Effector memory CD4-positive, alpha-beta T cell (primary cell): ENCODE measurements around the gene ERN2.

ENCODE experiments used
- DNase-seq, 3 donors: peaks; one replicate each; pipeline ENCODE4 v3.0.0-alpha.2; 2020
- H3K27ac ChIP-seq: 2 replicates; pipeline ENCODE4 v1.7.0; 2013; ENCODE audit warnings: mild to moderate bottlenecking, low read length, moderate library complexity; ENCODE audit not compliant: insufficient read depth, poor library complexity, severe bottlenecking
- H3K27me3 ChIP-seq: replicated peaks from 2 replicates; pipeline ENCODE4 v1.7.0; 2013; ENCODE audit warnings: mild to moderate bottlenecking, low read length; ENCODE audit not compliant: insufficient read depth, control insufficient read depth, poor library complexity, severe bottlenecking
- H3K36me3 ChIP-seq: 2 replicates; pipeline ENCODE4 v1.7.0; 2013; ENCODE audit warnings: mild to moderate bottlenecking, low read length, moderate library complexity; ENCODE audit not compliant: control insufficient read depth, insufficient read depth
- H3K4me1 ChIP-seq: 2 replicates; pipeline ENCODE4 v1.7.0; 2013; ENCODE audit warnings: low read length, mild to moderate bottlenecking; ENCODE audit not compliant: control insufficient read depth, insufficient read depth, poor library complexity, severe bottlenecking
- H3K4me3 ChIP-seq: 2 replicates; pipeline ENCODE4 v1.7.0; 2013; ENCODE audit warnings: low read length, low read depth, mild to moderate bottlenecking; ENCODE audit not compliant: insufficient read depth, poor library complexity, severe bottlenecking
- H3K9me3 ChIP-seq: 2 replicates; pipeline ENCODE4 v1.7.0; 2013; ENCODE audit warnings: mild to moderate bottlenecking, low read length, moderate library complexity; ENCODE audit not compliant: control insufficient read depth

The ERN2 gene

GRCh38 chr16:23701045-23701444, 12.0 kb downstream of the ERN2 start:
- no peaks in the 10 kb centered on the region for H3K9me3 ChIP-seq
- no peak overlapping the region for H3K27ac ChIP-seq
- H3K36me3 ChIP-seq, result no peaks in the 10 kb centered on the region
- no peak overlapping the region for H3K4me3 ChIP-seq
- H3K27me3 ChIP-seq, result no peaks in the 10 kb centered on the region
- H3K4me1 ChIP-seq, result no peaks in the 10 kb centered on the region
- no peak for DNase-seq

DNA sequence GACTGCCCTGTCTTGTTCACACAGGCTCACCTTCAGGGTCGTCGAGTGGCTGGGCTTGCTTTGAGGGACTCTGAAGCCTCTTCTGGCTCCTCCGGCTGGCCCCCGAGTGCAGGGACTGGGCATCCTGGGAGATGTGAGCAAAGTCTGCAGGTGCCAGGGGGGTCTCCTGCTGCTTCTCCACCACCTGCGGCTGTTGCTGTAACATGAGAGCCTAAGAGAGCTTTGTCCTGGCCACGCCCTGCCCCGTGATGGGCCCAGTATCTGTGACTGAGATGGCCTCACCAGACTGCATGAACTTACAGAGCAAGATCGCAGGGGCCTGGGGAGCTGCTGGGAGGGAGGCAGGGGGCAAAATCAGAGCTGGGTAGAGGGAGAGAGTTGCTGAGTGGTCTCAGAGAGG, 12.5 kb downstream of the ERN2 start:
- H3K27me3 ChIP-seq, result no peaks in the 10 kb centered on the region
- no peaks in the 10 kb centered on the region for H3K9me3 ChIP-seq
- no peaks in the 10 kb centered on the region for H3K36me3 ChIP-seq
- H3K4me3 ChIP-seq, result no peak overlapping the region
- no peak for DNase-seq
- no peaks in the 10 kb centered on the region for H3K4me1 ChIP-seq
- H3K27ac ChIP-seq, result no peak overlapping the region

DNA sequence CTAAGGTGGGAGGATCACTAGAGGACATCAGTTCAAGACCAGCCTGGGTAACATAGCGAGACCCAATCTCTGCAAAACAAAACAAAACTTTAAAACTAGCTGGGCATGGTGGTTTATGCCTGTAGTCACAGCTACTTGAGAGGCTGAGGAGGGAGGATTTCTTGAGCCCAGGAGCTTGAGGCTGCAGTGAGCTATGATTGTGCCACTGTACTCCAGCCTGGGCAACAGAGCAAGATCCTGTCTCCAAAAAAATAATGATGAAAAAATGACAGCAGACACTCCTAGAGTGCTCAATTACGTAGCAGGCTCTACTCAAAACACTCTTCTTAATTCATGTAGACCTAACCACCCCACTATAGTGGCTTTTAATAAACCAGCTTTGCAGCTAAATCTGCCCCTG, 12.9 kb downstream of the ERN2 start:
- no peaks in the 10 kb centered on the region for H3K27me3 ChIP-seq
- H3K9me3 ChIP-seq, result no peaks in the 10 kb centered on the region
- H3K4me1 ChIP-seq, result no peaks in the 10 kb centered on the region
- H3K27ac ChIP-seq, result no peak overlapping the region
- H3K36me3 ChIP-seq, result no peaks in the 10 kb centered on the region
- H3K4me3 ChIP-seq, result no peak overlapping the region
- no peak for DNase-seq

GRCh38 chr16:23699100-23699499, 13.9 kb downstream of the ERN2 start:
- no peak for DNase-seq
- H3K4me1 ChIP-seq, result no peaks in the 10 kb centered on the region
- no peak overlapping the region for H3K27ac ChIP-seq
- no peaks in the 10 kb centered on the region for H3K9me3 ChIP-seq
- H3K36me3 ChIP-seq, result no peaks in the 10 kb centered on the region
- H3K27me3 ChIP-seq, result no peaks in the 10 kb centered on the region
- no peak overlapping the region for H3K4me3 ChIP-seq

DNA sequence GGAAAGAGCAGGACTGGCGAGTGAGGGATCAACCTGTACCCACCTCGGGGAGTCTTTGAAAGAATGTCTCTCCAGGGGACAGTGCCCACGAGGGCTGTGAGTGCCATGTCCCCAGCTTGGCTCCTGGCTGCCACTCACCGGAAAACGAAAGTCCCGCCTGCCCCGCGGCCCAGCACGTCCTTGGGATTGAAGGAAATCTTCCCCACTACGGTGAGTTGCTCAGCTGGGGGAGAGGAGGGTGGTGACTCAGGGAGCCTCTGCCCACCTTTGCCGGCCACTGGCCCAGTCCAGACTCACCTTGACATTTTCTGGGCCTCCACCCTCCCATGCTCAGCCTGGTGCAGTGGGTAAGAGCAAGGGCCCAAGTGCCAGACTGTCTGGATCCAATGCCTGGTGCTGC, 17.3 kb downstream of the ERN2 start:
- DNase-seq, result no peak
- no peaks in the 10 kb centered on the region for H3K36me3 ChIP-seq

GRCh38 chr16:23694644-23695373, 18.2 kb downstream of the ERN2 start:
- no peaks in the 10 kb centered on the region for H3K9me3 ChIP-seq
- H3K4me3 ChIP-seq, result no peak overlapping the region
- no peak for DNase-seq
- H3K4me1 ChIP-seq, result no peaks in the 10 kb centered on the region
- no peaks in the 10 kb centered on the region for H3K27me3 ChIP-seq
- no peak overlapping the region for H3K27ac ChIP-seq
- H3K36me3 ChIP-seq, result peaks cover 3% of the 10 kb centered on the region

More for the DNA sequence above, 17.3 kb downstream of the ERN2 start:
- Histone ChIP-seq H3K27me3 (no peaks in the 10 kb centered on the region), H3K27ac (no peak overlapping the region), H3K4me1 (no peaks in the 10 kb centered on the region), H3K9me3 (no peaks in the 10 kb centered on the region), H3K4me3 (no peak overlapping the region)

DNA sequence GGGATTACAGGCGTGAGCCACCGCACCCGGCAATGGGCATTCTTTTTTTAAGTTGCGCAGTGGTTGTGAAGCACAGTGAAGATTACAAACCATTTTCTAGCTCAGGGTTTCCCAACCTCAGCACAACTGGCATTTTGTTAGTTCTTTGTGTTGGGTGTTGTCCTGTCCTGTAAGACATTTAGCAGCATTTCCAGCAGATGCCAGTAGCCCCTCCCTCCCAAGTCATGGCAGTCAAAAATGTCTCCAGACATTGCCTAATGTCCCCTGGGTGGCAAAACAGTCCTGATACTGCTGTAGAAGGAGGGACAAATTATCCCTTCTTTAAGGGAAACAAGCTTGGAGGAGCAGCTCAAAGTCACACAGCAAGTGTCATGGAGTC, 18.8 kb downstream of the ERN2 start:
- peaks cover 8% of the 10 kb centered on the region for H3K36me3 ChIP-seq
- no peak for DNase-seq
- no peak overlapping the region for H3K4me3 ChIP-seq
- no peaks in the 10 kb centered on the region for H3K9me3 ChIP-seq
- no peaks in the 10 kb centered on the region for H3K4me1 ChIP-seq
- H3K27ac ChIP-seq, result no peak overlapping the region
- H3K27me3 ChIP-seq, result no peaks in the 10 kb centered on the region

- H3K4me3 ChIP-seq, result no peak overlapping the region
- no peaks in the 10 kb centered on the region for H3K9me3 ChIP-seq
- H3K4me1 ChIP-seq, result no peaks in the 10 kb centered on the region
- peaks cover 28% of the 10 kb centered on the region for H3K36me3 ChIP-seq
- no peaks in the 10 kb centered on the region for H3K27me3 ChIP-seq
- DNase-seq, result no peak
- H3K27ac ChIP-seq, result no peak overlapping the region
These were observed 20.7 kb downstream of the ERN2 start for GRCh38 chr16:23692190-23692837.

DNA sequence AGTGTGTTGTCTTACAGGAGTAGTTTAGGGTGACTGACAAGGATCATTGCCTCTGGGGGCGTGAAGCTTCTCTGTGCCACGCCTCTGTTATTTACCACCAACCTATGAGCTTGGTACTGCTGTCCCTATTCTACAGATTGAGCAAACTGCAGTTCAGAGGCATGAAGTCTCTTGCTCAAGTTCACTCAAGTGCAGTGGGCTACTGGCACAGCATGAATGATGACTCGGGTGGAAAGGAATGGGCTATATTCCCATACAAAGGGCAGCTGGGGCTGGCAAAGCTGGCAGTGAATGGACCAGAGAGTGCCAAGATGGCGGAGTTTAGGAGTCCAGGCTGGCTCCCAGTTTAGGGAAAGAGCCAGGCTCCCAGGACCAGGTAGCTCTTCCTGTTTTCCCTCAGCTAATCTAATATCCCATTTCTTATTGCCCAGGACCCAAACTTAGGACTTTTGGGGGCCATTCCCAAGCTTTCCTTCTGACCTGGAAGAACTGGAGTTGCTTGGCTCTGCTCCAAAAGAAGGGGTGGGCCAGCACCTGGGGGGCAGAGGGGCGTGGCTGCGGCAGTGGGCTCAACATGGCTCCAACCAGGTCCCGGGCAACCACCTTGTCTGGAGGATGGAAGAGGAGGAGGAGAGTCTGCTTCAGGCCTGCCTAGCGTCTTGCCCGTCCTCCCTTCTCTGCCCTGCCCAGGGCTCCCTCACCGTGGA, 21.4 kb downstream of the ERN2 start:
- Histone ChIP-seq H3K27ac (no peak overlapping the region), H3K36me3 (peaks cover 30% of the 10 kb centered on the region), H3K4me3 (no peak overlapping the region), H3K9me3 (no peaks in the 10 kb centered on the region), H3K27me3 (no peaks in the 10 kb centered on the region), H3K4me1 (no peaks in the 10 kb centered on the region)
- no peak for DNase-seq
